IPS DF 4.7 (cell line): Measurements from ENCODE around the gene TBC1D19.

Source experiments
- DNase-seq: peaks from one replicate; pipeline ENCODE4 v3.0.0-alpha.2; 2013; ENCODE audit warnings: low spot score; ENCODE audit errors: extremely low read depth

Gene TBC1D19

GRCh38 chr4:26780539-26780938 lies 196.7 kb downstream of the TBC1D19 start:
- no peak for DNase-seq

- no peak for DNase-seq
Measured at GRCh38 chr4:26782168-26782829, 198.4 kb downstream of the TBC1D19 start.

GRCh38 chr4:26782830-26783202 lies 198.9 kb downstream of the TBC1D19 start:
- no peak for DNase-seq

- no peak for DNase-seq
Measured at GRCh38 chr4:26784207-26784865, 200.5 kb downstream of the TBC1D19 start.

GRCh38 chr4:26785312-26785711 lies 201.4 kb downstream of the TBC1D19 start:
- DNase-seq = no peak

- no peak for DNase-seq
Measured at GRCh38 chr4:26785810-26786209, 201.9 kb downstream of the TBC1D19 start.

- no peak for DNase-seq
Measured at GRCh38 chr4:26786916-26787315, 203.0 kb downstream of the TBC1D19 start.

GRCh38 chr4:26787461-26788340 lies 203.8 kb downstream of the TBC1D19 start:
- no peak for DNase-seq

- no peak for DNase-seq
Measured at GRCh38 chr4:26788341-26788733, 204.5 kb downstream of the TBC1D19 start.

- no peak for DNase-seq
Measured at GRCh38 chr4:26789208-26789607, 205.3 kb downstream of the TBC1D19 start.

GRCh38 chr4:26791346-26791745 lies 207.5 kb downstream of the TBC1D19 start:
- DNase-seq = no peak

- DNase-seq = no peak
Measured at GRCh38 chr4:26792639-26793038, 208.8 kb downstream of the TBC1D19 start.

- DNase-seq = no peak
Measured at GRCh38 chr4:26793735-26794134, 209.9 kb downstream of the TBC1D19 start.

- DNase-seq = no peak
Measured at GRCh38 chr4:26796081-26796480, 212.2 kb downstream of the TBC1D19 start.

GRCh38 chr4:26802790-26803189 lies 218.9 kb downstream of the TBC1D19 start:
- DNase-seq = no peak

GRCh38 chr4:26803211-26803861 lies 219.5 kb downstream of the TBC1D19 start:
- DNase-seq = no peak

- DNase-seq = no peak
Measured at GRCh38 chr4:26804451-26804850, 220.6 kb downstream of the TBC1D19 start.

GRCh38 chr4:26804925-26805324 lies 221.0 kb downstream of the TBC1D19 start:
- no peak for DNase-seq
